Heart right ventricle (tissue), 16 donors: ENCODE results near the gene ARL8B. TPM values are rescaled to one million over a fixed set of nuclear protein-coding genes. Genes with fewer than 3 reads are reported as not detected.

ENCODE experiments used
- ATAC-seq, 8 donors: fragments of 200-7000 bp; cut with Tn5 transposase; one replicate each; pipeline ENCODE4 v1.9.1; 2020; ENCODE audit warnings: mild to moderate bottlenecking in 8 of 8, moderate library complexity in 8 of 8, moderate number of reproducible peaks in 1 of 8
- DNase-seq, 2 donors: peaks; one replicate each; pipeline ENCODE4 v3.0.0-alpha.2; 2020
- H3K27ac ChIP-seq, 10 donors: fragments of 200-600 bp; sonication (generic) in 2 of 10; one replicate each; pipeline versions ENCODE4 v1.5.0 to v1.8.0; 2020 to 2022; ENCODE audit warnings: mild to moderate bottlenecking in 3 of 10
- H3K27me3 ChIP-seq, 7 donors: fragments of 200-600 bp; one replicate each; pipeline ENCODE4 v1.8.0; 2021 to 2022; ENCODE audit warnings: mild to moderate bottlenecking in 2 of 7
- H3K36me3 ChIP-seq, 9 donors: fragments of 200-600 bp; sonication (generic) in 1 of 9; one replicate each; pipeline versions ENCODE4 v1.5.0 to v1.8.0; 2020 to 2022; ENCODE audit warnings: mild to moderate bottlenecking in 2 of 9
- H3K4me1 ChIP-seq, 9 donors: fragments of 200-600 bp; sonication (generic) in 1 of 9; one replicate each; pipeline versions ENCODE4 v1.5.0 to v1.8.0; 2020 to 2022; ENCODE audit warnings: mild to moderate bottlenecking in 4 of 9
- H3K4me3 ChIP-seq, 10 donors: fragments of 200-600 bp; sonication (generic) in 2 of 10; one replicate each; pipeline versions ENCODE4 v1.5.0 to v1.8.0; 2020 to 2022; ENCODE audit warnings: mild to moderate bottlenecking in 7 of 10, moderate library complexity in 2 of 10
- H3K9me3 ChIP-seq, 11 donors: fragments of 200-600 bp in 10 of 11; sonication (generic) in 2 of 11; one replicate each; pipeline versions ENCODE4 v1.5.0 to v1.8.0; 2013 to 2022; ENCODE audit warnings: mild to moderate bottlenecking in 2 of 11, control low read depth in 1 of 11, moderate library complexity in 1 of 11
- WGBS, 2 donors: extraction: QIAGEN DNeasy Blood & Tissue Kit; methylation state at CpG; one replicate each; pipeline ENCODE4 v1.1.7; 2013; ENCODE audit warnings: inconsistent platforms in 1 of 2; 5-methylcytosine and 5-hydroxymethylcytosine counted together
- intact Hi-C, 10 donors: fragments of 100-400 bp; cut with DNase I; formaldehyde crosslinking; loops; one replicate each; pipeline versions ENCODE4 v1.11.1 to v1.14.2; 2022
- polyA plus RNA-seq, 2 donors: library from polyadenylated mRNA; stranded (reverse); fragments of 200-250 nt; gene quantifications; one replicate each; pipeline ENCODE4 v1.2.3, GENCODE V29; 2013
- total RNA-seq, 10 donors: library from RNA; stranded (reverse); fragmentation: NEBNext Ultra II Directional in 3 of 10; extraction: Animal tissue kit (Norgen Biotek cat#: 25700) in 3 of 10; gene quantifications; one replicate each; pipeline versions ENCODE4 v1.2.1 to v1.2.4, GENCODE V29; 2021 to 2023
- TF ChIP-seq, protein P1 (sequence below), 9 donors: fragments of 200-600 bp; sonication (generic) in 2 of 9; IDR thresholded peaks; one replicate each; pipeline versions ENCODE4 v1.5.0 to v1.8.0; 2021 to 2022; ENCODE audit warnings: antibody characterized with exemption in 9 of 9, mild to moderate bottlenecking in 5 of 9, moderate library complexity in 1 of 9
- donor health status: Arrhythmogenic right ventricular cardiomyopathy.
- donor health status: ischemic (EF 13 %, LVEDD 7.1; RV severe dilation, severe dysfunction).
- donor health status: healthy with polysubstance abuse.
- donor health status: DM: no; HTN: yes; CAD: no.
- donor health status: DM: no; HTN: no; CAD: no.
- donor health status: ischemic (EF 25% LVEDD 6.9; RV normal size, moderate dysfunction).
- donor health status: ischemic (EF 25% LVEDD 5.7; RV mildly dilated, moderate dysfunction).
- donor health status: healthy.
- donor health status: DM: yes; HTN: yes; CAD: no.
- donor health status: Ischemic cardiomyopathy.
- donor health status: ischemic (EF 35%, LVEDD 5.7; RV mildly dilated, moderate dysfunction).
- donor health status: nonischemic (EF 11% LVEDD 7.7; RV severe dilation, severe dysfunction).
- donor health status: DM: yes; HTN: yes; CAD: no.
- donor health status: PGD.
- donor health status: ischemic (EF 29% LVEDD 5.4; RV normal size, mild dysfunction).
- donor health status: nonischemic (EF 23%, LVEDD 6.1; RV moderate dilation, normal function).

ARL8B gene
- total and polyA plus RNA-seq, 12 donors = 31.7 to 74.1 (median 65.3) TPM

GRCh38 chr3:5128849-5129248 is 6.8 kb downstream of the ARL8B start:
- Histone ChIP-seq H3K27ac (no peak overlapping the region), H3K4me1 (peaks cover 4 to 70% (median 60%) of the 10 kb centered on the region in 9 donors)
- TF ChIP-seq, protein P1, sequence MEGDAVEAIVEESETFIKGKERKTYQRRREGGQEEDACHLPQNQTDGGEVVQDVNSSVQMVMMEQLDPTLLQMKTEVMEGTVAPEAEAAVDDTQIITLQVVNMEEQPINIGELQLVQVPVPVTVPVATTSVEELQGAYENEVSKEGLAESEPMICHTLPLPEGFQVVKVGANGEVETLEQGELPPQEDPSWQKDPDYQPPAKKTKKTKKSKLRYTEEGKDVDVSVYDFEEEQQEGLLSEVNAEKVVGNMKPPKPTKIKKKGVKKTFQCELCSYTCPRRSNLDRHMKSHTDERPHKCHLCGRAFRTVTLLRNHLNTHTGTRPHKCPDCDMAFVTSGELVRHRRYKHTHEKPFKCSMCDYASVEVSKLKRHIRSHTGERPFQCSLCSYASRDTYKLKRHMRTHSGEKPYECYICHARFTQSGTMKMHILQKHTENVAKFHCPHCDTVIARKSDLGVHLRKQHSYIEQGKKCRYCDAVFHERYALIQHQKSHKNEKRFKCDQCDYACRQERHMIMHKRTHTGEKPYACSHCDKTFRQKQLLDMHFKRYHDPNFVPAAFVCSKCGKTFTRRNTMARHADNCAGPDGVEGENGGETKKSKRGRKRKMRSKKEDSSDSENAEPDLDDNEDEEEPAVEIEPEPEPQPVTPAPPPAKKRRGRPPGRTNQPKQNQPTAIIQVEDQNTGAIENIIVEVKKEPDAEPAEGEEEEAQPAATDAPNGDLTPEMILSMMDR (IDR thresholded peaks at IDR 0.05) = no peak

DNA sequence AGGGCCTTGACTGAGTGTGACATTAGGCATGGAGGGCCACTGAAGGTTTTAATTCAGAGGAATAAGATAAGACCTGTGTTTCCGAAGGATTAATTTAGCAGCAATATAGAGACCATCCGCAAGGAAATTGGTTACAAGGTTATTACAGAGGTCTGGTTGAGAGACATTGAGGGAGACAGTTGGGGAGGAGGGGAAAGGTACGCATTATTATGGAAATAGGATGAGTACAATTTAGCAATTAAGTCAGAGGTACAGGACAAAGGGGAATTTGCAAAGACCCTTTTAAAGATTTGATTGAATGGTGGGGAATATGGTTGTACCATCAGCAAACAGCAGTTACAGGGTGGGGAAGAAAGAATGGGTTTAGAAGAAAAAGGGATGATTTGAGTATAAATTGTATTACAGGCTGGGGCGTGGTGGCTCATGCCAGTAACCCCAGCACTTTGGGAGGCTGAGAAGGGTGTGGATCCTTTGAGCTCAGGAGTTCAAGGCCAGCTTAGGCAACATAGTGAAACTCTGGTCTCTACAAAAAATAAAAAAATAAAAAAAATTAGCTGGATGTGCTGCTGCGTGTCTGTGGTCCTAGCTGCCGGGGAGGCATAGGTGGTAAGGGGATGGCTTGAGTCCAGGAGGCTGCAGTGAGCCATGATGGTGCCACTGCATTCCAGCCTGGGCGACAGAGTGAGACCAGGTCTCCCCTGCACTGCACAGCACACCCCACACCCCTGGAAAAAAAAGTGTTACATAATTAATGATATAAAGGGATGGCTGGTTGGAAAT is 11.3 kb downstream of the ARL8B start:
- intact Hi-C loops = loop anchor here in 1 of 10 donors (10.0 kb wide), 1 partner anchor 51 kb away; the partner anchor contains the start of gene EDEM1
- DNase-seq (no peak), ATAC-seq (peak in 2 of 8 donors; percentile 28 to 56)
- TF ChIP-seq, protein P1 (IDR thresholded peaks at IDR 0.05) = no peak
- H3K9me3 ChIP-seq = no peaks in the 10 kb centered on the region
- H3K4me3 ChIP-seq = no peak overlapping the region
- WGBS, 2 donors = 72 to 79% methylated on average over 7 of the region's 7 CpGs
- peaks cover 4 to 73% (median 60%) of the 10 kb centered on the region in 9 donors for H3K4me1 ChIP-seq
- no peaks in the 10 kb centered on the region for H3K27me3 ChIP-seq
- H3K36me3 ChIP-seq = peaks cover 0 to 6% (median 0%) of the 10 kb centered on the region in 9 donors
- no peak overlapping the region for H3K27ac ChIP-seq

More at GRCh38 chr3:5128849-5129248, 6.8 kb downstream of the ARL8B start:
- ATAC-seq (no peak), DNase-seq (no peak)
- 59 to 73% methylated on average over 2 of the region's 2 CpGs for WGBS, 2 donors
- no peak overlapping the region for H3K4me3 ChIP-seq
- H3K36me3 ChIP-seq = peaks cover 0 to 18% (median 0%) of the 10 kb centered on the region in 9 donors
- intact Hi-C loops = loop anchor here in 2 of 10 donors (10.0 kb wide), 1 partner anchor 56 kb away; the partner anchor contains the start of gene EDEM1 (in 2 of the 2)
- H3K9me3 ChIP-seq = no peaks in the 10 kb centered on the region
- no peaks in the 10 kb centered on the region for H3K27me3 ChIP-seq

DNA sequence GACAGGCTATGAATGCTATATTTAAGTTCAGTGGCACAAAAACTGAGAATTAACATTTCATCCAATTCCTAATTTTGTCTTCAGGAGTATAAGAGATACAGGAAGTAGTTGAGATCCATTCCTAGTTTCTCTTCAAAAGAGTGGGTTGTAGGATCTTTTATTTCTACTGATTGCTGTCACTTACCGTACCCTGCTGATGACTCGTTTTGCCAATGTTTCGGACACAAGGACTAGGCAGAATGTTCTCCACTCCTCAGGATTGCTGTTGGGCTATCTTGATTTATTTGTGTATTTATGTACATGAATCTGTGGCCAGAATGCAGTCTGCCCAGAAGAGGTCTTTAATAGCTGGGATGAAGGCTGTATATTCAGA is 11.9 kb downstream of the ARL8B start:
- Histone ChIP-seq H3K27me3 (no peaks in the 10 kb centered on the region), H3K27ac (no peak overlapping the region), H3K4me3 (no peak overlapping the region), H3K36me3 (peaks cover 0 to 6% (median 0%) of the 10 kb centered on the region in 9 donors), H3K9me3 (no peaks in the 10 kb centered on the region), H3K4me1 (peaks cover 4 to 74% (median 60%) of the 10 kb centered on the region in 9 donors)
- ATAC-seq (no peak), DNase-seq (no peak)
- 81 to 91% methylated on average over 3 of the region's 3 CpGs for WGBS, 2 donors
- TF ChIP-seq, protein P1 (IDR thresholded peaks at IDR 0.05) = no peak
- intact Hi-C loops = loop anchor here in 1 of 10 donors (10.0 kb wide), 1 partner anchor 51 kb away; the partner anchor contains the start of gene EDEM1

DNA sequence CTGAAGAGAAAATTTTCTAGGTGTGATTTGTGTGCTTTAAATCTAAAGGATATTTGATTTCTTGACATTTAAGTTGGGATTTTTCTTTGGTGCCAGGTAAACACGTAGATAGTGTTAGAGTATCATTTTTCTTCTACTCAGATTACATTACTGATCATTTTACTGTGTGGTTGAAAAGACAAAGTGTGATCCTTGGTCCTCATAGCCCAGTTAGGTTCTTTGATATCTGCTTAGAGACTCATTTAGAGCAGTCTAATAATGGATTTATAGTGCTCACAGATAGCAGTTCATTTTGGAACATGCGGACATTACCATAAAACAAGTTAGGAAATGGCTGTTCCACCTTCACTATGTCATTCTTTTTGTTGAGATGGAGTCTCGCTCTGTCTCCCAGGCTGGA is 12.4 kb downstream of the ARL8B start:
- DNase-seq = no peak
- no peak overlapping the region for H3K27ac ChIP-seq
- no peaks in the 10 kb centered on the region for H3K9me3 ChIP-seq
- TF ChIP-seq, protein P1 (IDR thresholded peaks at IDR 0.05) = no peak
- intact Hi-C loops = loop anchor here in 1 of 10 donors (10.0 kb wide), 1 partner anchor 50 kb away; the partner anchor contains the start of gene EDEM1
- peaks cover 0 to 6% (median 0%) of the 10 kb centered on the region in 9 donors for H3K36me3 ChIP-seq
- H3K27me3 ChIP-seq = no peaks in the 10 kb centered on the region
- peaks cover 4 to 74% (median 60%) of the 10 kb centered on the region in 9 donors for H3K4me1 ChIP-seq
- 83 to 88% methylated on average over 3 of the region's 3 CpGs for WGBS, 2 donors
- no peak for ATAC-seq
- H3K4me3 ChIP-seq = no peak overlapping the region
